ENCODE data around the gene MKLN1. TPM values are rescaled to one million over a fixed set of nuclear protein-coding genes. Genes with fewer than 3 reads are reported as not detected.

Gene MKLN1
- total and polyA plus RNA-seq, 10 of the 15 experiments (the other 5 are each of a cell fraction or from before 2014, with no cell fraction given): 13.6 to 55.8 (median 29.3) TPM

GRCh38 chr7:131511071-131511470 is 183.4 kb downstream of the MKLN1 start (continued):
- TF ChIP-seq ZBTB11 (CRISPR knock-in tag; IDR thresholded peaks at IDR 0.05) (no peak), FOXM1 (IDR thresholded peaks at IDR 0.05; ENCODE audit: low read depth, low read length) (no peak), PAX5 (IDR thresholded peaks at IDR 0.05; ENCODE audit: borderline replicate concordance, low read depth, low read length) (no peak), HDGF (IDR thresholded peaks at IDR 0.05) (no peak), SREBF1 (IDR thresholded peaks at IDR 0.05; ENCODE audit: low read length) (no peak)

DNA sequence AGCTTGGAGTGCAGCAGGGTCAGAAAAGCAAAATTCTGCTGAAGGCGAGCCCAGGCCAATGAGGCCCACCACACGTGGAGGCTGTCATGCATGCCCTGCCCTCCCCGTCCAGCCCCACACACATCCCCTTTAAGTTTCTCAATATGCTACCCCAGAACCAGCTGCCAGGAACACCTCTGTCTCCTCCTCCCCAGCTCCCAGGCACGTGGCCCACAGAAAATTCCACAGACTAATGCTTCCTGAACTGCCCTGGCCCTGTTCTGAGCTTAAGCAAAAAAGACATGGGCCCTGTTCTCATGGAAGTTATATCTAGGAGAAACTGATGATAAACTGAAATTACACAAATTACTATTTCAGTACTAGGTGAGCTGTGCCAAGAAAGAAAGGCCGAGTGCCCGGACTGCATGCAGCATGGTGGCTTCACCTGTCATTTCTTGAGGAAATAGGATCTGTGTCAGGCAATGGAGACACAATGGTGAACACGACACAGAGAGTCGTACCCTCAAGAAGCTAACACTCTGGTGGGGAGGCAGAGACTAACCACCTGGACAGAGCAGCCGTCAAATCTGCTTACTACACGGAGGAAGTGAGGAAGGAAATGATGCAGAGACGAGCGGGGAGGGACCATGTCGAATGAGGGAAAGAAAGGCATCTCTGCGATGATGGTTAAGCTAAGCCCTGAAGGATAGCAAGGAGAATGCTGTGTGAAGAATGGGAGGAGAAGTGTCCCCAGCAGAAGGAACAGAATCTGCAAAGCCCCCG is 184.3 kb downstream of the MKLN1 start:
- Histone ChIP-seq H3K27me3 (replicated peaks in 1 of 2; ENCODE audit: control insufficient read depth in 2 of 2, insufficient read depth in 2 of 2, low read length in 1 of 2) (no peaks in the 10 kb centered on the region), H3K4me1 (ENCODE audit: control insufficient read depth, insufficient read depth, low read length) (no peaks in the 10 kb centered on the region), H3K4me3 (no peak overlapping the region), H4K20me1 (ENCODE audit: control insufficient read depth, insufficient read depth) (no peaks in the 10 kb centered on the region), H3K4me2 (ENCODE audit: control insufficient read depth, insufficient read depth) (no peak overlapping the region), H3K9ac (ENCODE audit: control insufficient read depth, insufficient read depth, low read length) (no peak overlapping the region), H3K9me3 (replicated peaks; ENCODE audit: control insufficient read depth, insufficient read depth, low read length) (no peaks in the 10 kb centered on the region), H3K27ac (ENCODE audit: control insufficient read depth, insufficient read depth) (no peak overlapping the region), H3K79me2 (ENCODE audit: control insufficient read depth, insufficient read depth, low read length) (no peaks in the 10 kb centered on the region), H3K36me3 (ENCODE audit: control insufficient read depth in 2 of 2, insufficient read depth in 2 of 2, low read length in 1 of 2) (no peaks in the 10 kb centered on the region), H2AFZ (ENCODE audit: control insufficient read depth, low read depth, low read length) (no peak overlapping the region)
- no peak for DNase-seq (ENCODE audit: low read depth, low spot score)
- CTCF ChIA-PET: interaction anchor here (0.6 to 6.6 kb wide), 9 partner anchors 10 to 200 kb away, joined by 3 to 44 read pairs (median 3); no protein-coding TSS in a partner anchor
- POLR2A ChIA-PET: interaction anchor here (0.6 to 1.4 kb wide), 2 partner anchors 9 to 524 kb away, joined by 3 to 5 read pairs; no protein-coding TSS in a partner anchor
- no peak for ATAC-seq
- in situ Hi-C loops (cut with MboI): loop anchor here (5.0 kb wide), 1 partner anchor 145 kb away; no protein-coding TSS in a partner anchor
- WGBS (ENCODE audit: insufficient coverage, insufficient replicate concordance, low lambda C conversion rate, missing lambda C conversion rate): 39% methylated on average over 15 of the region's 15 CpGs
- no TSS peak for BruUV-seq (replicated peaks)
- RAD21 ChIA-PET (ENCODE audit: unreplicated experiment): interaction anchor here (1.4 kb wide), 1 partner anchor 11 kb away, joined by 5 read pairs; no protein-coding TSS in a partner anchor
- SMC1A ChIA-PET (ENCODE audit: uncharacterized antibody, unreplicated experiment): interaction anchor here (0.6 to 1.2 kb wide), 4 partner anchors 11 to 1025 kb away, joined by 3 to 5 read pairs (median 4); no protein-coding TSS in a partner anchor
- FAIRE-seq: no peak
- intact Hi-C loops (cut with micrococcal nuclease; ENCODE audit: unreplicated experiment): no loop called here
- TF ChIP-seq ZNF24 (IDR thresholded peaks at IDR 0.05): no peak
- TF ChIP-seq CBFB (IDR thresholded peaks at IDR 0.05; ENCODE audit: low read depth): no peak
- no peak for TF ChIP-seq CEBPZ (IDR thresholded peaks at IDR 0.05; ENCODE audit: low read depth, low read length)
- TF ChIP-seq MYC (IDR thresholded peaks at IDR 0.05; ENCODE audit: insufficient read depth, insufficient read length, insufficient replicate concordance, low read length, severe bottlenecking): no peak
- no peak for TF ChIP-seq NRF1 (conservative IDR thresholded peaks at IDR 0.05; ENCODE audit: low read depth, low read length)
- TF ChIP-seq, protein P1, sequence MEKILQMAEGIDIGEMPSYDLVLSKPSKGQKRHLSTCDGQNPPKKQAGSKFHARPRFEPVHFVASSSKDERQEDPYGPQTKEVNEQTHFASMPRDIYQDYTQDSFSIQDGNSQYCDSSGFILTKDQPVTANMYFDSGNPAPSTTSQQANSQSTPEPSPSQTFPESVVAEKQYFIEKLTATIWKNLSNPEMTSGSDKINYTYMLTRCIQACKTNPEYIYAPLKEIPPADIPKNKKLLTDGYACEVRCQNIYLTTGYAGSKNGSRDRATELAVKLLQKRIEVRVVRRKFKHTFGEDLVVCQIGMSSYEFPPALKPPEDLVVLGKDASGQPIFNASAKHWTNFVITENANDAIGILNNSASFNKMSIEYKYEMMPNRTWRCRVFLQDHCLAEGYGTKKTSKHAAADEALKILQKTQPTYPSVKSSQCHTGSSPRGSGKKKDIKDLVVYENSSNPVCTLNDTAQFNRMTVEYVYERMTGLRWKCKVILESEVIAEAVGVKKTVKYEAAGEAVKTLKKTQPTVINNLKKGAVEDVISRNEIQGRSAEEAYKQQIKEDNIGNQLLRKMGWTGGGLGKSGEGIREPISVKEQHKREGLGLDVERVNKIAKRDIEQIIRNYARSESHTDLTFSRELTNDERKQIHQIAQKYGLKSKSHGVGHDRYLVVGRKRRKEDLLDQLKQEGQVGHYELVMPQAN (conservative IDR thresholded peaks at IDR 0.05): no peak
- no peak for TF ChIP-seq ZZZ3 (IDR thresholded peaks at IDR 0.05; ENCODE audit: control insufficient read depth, insufficient read length, low read depth)
- TF ChIP-seq ZSCAN29 (IDR thresholded peaks at IDR 0.05): no peak

All from GM12878 (cell line).